Measurements from ENCODE around the gene RHBDL2. TPM values are rescaled to one million over a fixed set of nuclear protein-coding genes. Genes with fewer than 3 reads are reported as not detected.

The RHBDL2 gene
- total and polyA plus RNA-seq, 2 of the 13 experiments (the other 11 are each of a cell fraction or from before 2014, with no cell fraction given), result 3.3 to 5.4 TPM

DNA sequence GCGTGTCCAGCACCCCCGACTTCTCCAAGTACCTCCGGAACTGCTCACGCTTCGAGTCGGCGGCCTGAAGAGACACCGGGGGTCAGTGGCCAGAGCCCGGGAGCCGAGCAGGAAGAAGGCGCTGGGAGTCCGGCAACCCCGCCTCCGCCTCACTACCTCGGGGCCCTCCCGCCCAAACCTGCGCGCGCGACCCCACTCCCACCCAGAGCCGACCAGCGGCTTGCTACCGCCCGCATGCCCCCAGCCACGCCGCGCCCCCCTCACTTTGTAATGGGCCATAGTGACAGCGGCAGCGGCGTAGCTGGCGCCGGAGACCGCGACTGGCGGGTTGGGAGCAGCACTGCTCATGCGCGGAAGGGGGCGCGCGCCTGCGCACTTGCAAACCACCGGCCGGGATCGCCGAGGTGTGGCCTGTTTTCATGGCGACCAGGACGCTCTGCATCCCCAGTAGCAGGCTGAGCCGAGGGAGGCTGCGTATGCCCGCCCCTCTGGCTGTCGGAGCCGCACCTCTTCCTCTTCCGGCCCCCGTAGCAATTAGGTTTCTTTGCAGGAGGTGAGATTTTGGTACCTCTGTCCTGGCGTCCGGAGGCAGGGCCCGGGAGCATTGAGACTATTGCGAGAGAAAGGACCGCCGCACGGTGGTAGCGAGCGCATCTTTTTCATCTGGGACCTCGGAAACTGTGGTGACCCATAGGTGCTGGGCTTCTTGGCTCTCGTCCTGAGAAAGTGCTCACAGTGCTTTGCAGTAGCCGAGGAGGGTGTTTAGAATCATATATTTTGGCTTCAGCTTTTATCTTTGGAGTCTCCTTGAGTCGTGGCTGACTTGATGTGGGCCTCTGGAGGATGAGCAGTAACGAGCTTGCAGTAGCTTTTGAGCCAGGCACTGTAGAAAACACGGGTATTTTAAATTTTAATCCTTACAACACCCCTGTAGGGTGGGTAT is 68.3 kb downstream of the RHBDL2 start, which contains the start of gene MYCBP (continued):
- TF ChIP-seq, protein P1, sequence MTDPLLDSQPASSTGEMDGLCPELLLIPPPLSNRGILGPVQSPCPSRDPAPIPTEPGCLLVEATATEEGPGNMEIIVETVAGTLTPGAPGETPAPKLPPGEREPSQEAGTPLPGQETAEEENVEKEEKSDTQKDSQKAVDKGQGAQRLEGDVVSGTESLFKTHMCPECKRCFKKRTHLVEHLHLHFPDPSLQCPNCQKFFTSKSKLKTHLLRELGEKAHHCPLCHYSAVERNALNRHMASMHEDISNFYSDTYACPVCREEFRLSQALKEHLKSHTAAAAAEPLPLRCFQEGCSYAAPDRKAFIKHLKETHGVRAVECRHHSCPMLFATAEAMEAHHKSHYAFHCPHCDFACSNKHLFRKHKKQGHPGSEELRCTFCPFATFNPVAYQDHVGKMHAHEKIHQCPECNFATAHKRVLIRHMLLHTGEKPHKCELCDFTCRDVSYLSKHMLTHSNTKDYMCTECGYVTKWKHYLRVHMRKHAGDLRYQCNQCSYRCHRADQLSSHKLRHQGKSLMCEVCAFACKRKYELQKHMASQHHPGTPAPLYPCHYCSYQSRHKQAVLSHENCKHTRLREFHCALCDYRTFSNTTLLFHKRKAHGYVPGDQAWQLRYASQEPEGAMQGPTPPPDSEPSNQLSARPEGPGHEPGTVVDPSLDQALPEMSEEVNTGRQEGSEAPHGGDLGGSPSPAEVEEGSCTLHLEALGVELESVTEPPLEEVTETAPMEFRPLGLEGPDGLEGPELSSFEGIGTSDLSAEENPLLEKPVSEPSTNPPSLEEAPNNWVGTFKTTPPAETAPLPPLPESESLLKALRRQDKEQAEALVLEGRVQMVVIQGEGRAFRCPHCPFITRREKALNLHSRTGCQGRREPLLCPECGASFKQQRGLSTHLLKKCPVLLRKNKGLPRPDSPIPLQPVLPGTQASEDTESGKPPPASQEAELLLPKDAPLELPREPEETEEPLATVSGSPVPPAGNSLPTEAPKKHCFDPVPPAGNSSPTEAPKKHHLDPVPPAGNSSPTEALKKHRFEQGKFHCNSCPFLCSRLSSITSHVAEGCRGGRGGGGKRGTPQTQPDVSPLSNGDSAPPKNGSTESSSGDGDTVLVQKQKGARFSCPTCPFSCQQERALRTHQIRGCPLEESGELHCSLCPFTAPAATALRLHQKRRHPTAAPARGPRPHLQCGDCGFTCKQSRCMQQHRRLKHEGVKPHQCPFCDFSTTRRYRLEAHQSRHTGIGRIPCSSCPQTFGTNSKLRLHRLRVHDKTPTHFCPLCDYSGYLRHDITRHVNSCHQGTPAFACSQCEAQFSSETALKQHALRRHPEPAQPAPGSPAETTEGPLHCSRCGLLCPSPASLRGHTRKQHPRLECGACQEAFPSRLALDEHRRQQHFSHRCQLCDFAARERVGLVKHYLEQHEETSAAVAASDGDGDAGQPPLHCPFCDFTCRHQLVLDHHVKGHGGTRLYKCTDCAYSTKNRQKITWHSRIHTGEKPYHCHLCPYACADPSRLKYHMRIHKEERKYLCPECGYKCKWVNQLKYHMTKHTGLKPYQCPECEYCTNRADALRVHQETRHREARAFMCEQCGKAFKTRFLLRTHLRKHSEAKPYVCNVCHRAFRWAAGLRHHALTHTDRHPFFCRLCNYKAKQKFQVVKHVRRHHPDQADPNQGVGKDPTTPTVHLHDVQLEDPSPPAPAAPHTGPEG (CRISPR knock-in tag; IDR thresholded peaks at IDR 0.05), result 0 out of 2 replicates have a peak, but pooled peaks have one; percentile 47
- TF ChIP-seq, protein P2, sequence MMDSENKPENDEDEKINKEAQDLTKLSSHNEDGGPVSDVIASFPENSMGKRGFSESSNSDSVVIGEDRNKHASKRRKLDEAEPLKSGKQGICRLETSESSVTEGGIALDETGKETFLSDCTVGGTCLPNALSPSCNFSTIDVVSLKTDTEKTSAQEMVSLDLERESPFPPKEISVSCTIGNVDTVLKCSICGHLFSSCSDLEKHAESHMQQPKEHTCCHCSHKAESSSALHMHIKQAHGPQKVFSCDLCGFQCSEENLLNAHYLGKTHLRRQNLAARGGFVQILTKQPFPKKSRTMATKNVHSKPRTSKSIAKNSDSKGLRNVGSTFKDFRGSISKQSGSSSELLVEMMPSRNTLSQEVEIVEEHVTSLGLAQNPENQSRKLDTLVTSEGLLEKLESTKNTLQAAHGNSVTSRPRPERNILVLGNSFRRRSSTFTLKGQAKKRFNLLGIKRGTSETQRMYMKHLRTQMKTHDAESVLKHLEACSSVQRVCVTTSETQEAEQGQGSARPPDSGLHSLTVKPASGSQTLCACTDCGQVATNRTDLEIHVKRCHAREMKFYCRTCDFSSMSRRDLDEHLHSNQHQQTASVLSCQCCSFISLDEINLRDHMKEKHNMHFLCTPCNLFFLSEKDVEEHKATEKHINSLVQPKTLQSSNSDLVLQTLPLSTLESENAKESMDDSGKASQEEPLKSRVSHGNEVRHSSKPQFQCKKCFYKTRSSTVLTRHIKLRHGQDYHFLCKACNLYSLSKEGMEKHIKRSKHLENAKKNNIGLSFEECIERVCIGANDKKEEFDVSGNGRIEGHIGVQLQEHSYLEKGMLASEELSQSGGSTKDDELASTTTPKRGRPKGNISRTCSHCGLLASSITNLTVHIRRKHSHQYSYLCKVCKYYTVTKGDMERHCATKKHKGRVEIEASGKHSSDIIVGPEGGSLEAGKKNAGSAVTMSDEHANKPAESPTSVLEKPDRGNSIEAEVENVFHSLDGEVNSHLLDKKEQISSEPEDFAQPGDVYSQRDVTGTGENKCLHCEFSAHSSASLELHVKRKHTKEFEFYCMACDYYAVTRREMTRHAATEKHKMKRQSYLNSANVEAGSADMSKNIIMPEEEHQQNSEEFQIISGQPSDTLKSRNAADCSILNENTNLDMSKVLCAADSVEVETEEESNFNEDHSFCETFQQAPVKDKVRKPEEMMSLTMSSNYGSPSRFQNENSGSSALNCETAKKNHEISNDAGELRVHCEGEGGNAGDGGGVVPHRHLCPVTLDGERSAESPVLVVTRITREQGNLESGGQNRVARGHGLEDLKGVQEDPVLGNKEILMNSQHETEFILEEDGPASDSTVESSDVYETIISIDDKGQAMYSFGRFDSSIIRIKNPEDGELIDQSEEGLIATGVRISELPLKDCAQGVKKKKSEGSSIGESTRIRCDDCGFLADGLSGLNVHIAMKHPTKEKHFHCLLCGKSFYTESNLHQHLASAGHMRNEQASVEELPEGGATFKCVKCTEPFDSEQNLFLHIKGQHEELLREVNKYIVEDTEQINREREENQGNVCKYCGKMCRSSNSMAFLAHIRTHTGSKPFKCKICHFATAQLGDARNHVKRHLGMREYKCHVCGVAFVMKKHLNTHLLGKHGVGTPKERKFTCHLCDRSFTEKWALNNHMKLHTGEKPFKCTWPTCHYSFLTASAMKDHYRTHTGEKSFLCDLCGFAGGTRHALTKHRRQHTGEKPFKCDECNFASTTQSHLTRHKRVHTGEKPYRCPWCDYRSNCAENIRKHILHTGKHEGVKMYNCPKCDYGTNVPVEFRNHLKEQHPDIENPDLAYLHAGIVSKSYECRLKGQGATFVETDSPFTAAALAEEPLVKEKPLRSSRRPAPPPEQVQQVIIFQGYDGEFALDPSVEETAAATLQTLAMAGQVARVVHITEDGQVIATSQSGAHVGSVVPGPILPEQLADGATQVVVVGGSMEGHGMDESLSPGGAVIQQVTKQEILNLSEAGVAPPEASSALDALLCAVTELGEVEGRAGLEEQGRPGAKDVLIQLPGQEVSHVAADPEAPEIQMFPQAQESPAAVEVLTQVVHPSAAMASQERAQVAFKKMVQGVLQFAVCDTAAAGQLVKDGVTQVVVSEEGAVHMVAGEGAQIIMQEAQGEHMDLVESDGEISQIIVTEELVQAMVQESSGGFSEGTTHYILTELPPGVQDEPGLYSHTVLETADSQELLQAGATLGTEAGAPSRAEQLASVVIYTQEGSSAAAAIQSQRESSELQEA (CRISPR knock-in tag; IDR thresholded peaks at IDR 0.05; ENCODE audit: not compliant biosample characterization), result no peak
- TF ChIP-seq KLF11 (CRISPR knock-in tag; IDR thresholded peaks at IDR 0.05) (no peak), AGO1 (IDR thresholded peaks at IDR 0.05; ENCODE audit: low read depth, low read length, poor library complexity, severe bottlenecking) (peak; percentile 89)
- TF ChIP-seq, protein P3, sequence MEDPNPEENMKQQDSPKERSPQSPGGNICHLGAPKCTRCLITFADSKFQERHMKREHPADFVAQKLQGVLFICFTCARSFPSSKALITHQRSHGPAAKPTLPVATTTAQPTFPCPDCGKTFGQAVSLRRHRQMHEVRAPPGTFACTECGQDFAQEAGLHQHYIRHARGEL (CRISPR knock-in tag; IDR thresholded peaks at IDR 0.05), result 0 out of 2 replicates have a peak, but pooled peaks have one; percentile 31
- TF ChIP-seq, protein P4, sequence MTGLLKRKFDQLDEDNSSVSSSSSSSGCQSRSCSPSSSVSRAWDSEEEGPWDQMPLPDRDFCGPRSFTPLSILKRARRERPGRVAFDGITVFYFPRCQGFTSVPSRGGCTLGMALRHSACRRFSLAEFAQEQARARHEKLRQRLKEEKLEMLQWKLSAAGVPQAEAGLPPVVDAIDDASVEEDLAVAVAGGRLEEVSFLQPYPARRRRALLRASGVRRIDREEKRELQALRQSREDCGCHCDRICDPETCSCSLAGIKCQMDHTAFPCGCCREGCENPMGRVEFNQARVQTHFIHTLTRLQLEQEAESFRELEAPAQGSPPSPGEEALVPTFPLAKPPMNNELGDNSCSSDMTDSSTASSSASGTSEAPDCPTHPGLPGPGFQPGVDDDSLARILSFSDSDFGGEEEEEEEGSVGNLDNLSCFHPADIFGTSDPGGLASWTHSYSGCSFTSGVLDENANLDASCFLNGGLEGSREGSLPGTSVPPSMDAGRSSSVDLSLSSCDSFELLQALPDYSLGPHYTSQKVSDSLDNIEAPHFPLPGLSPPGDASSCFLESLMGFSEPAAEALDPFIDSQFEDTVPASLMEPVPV (CRISPR knock-in tag; IDR thresholded peaks at IDR 0.05), result peak; percentile 69; the same call in 1 of the 2 replicates
- TF ChIP-seq, protein P5, sequence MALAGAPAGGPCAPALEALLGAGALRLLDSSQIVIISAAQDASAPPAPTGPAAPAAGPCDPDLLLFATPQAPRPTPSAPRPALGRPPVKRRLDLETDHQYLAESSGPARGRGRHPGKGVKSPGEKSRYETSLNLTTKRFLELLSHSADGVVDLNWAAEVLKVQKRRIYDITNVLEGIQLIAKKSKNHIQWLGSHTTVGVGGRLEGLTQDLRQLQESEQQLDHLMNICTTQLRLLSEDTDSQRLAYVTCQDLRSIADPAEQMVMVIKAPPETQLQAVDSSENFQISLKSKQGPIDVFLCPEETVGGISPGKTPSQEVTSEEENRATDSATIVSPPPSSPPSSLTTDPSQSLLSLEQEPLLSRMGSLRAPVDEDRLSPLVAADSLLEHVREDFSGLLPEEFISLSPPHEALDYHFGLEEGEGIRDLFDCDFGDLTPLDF (CRISPR knock-in tag; IDR thresholded peaks at IDR 0.05), result peak; percentile 75
